GM12878 (cell line): ENCODE data around the gene ODAPH. TPM values are rescaled to one million over a fixed set of nuclear protein-coding genes. Genes with fewer than 3 reads are reported as not detected.

Experiments used
- ATAC-seq: fragments of 200-7000 bp; cut with Tn5 transposase; 3 replicates; pipeline ENCODE4 v1.9.1; 2020; ENCODE audit warnings: mild to moderate bottlenecking, moderate library complexity
- BruUV-seq: library from RNA; stranded (reverse); fragments of 400-500 nt; replicated peaks from 2 replicates; lab custom pipeline; 2021; lab: Mats Ljungman, UMichigan
- CTCF ChIA-PET: fragments of 300-600 bp; sonication (Branson Sonifier 250); formaldehyde crosslinking; extraction: SDS; loops from one replicate; lab custom pipeline; 2021; ENCODE audit warnings: inconsistent platforms; lab: Yijun Ruan, JAX
- POLR2A ChIA-PET: fragments of 350-600 bp; formaldehyde crosslinking; extraction: SDS; loops from one replicate; lab custom pipeline; 2021; ENCODE audit warnings: inconsistent platforms; lab: Charles Lee
- RAD21 ChIA-PET: fragments of 300-600 bp; sonication (Branson Sonifier 250); formaldehyde crosslinking; loops from one replicate; lab custom pipeline; 2023; ENCODE audit warnings: antibody characterized with exemption; ENCODE audit not compliant: unreplicated experiment; lab: Charles Lee
- SMC1A ChIA-PET: fragments of 300-600 bp; sonication (Branson Sonifier 250); formaldehyde crosslinking; loops from one replicate; lab custom pipeline; 2023; ENCODE audit not compliant: unreplicated experiment, uncharacterized antibody; lab: Charles Lee
- DNase-seq: peaks from one replicate; pipeline ENCODE4 v3.0.0-alpha.2; 2011; ENCODE audit warnings: low read depth, low spot score
- FAIRE-seq: peaks from 3 replicates; lab custom pipeline; 2011; peaks lifted over from hg19 to GRCh38; lab: Jason Lieb, UNC
- H2AFZ ChIP-seq: 2 replicates; pipeline ENCODE4 v1.6.0; 2011; ENCODE audit warnings: low read depth, low read length, control low read depth; ENCODE audit not compliant: control insufficient read depth
- H3K27ac ChIP-seq: 2 replicates; pipeline ENCODE4 v1.5.1; 2011; ENCODE audit warnings: control low read depth; ENCODE audit not compliant: control insufficient read depth, insufficient read depth
- H3K27me3 ChIP-seq, 2 experiments: replicated peaks in 1 of 2; 2 replicates each; pipeline versions ENCODE4 v1.6.0 to v1.6.1; 2011; ENCODE audit warnings: low read length in 1 of 2; ENCODE audit not compliant: control insufficient read depth in 2 of 2, insufficient read depth in 2 of 2
- H3K36me3 ChIP-seq, 2 experiments: 2 replicates each; pipeline ENCODE4 v1.5.1; 2011; ENCODE audit warnings: low read length in 1 of 2; ENCODE audit not compliant: control insufficient read depth in 2 of 2, insufficient read depth in 2 of 2
- H3K4me1 ChIP-seq: 2 replicates; pipeline ENCODE4 v1.6.1; 2011; ENCODE audit warnings: mild to moderate bottlenecking, low read length, moderate library complexity, mixed read lengths; ENCODE audit not compliant: control insufficient read depth, insufficient read depth
- H3K4me2 ChIP-seq: 2 replicates; pipeline ENCODE4 v1.6.0; 2011; ENCODE audit warnings: control low read depth; ENCODE audit not compliant: control insufficient read depth, insufficient read depth
- H3K4me3 ChIP-seq: fragments of 200-600 bp; sonication (generic); 2 replicates; pipeline ENCODE4 v1.5.1; 2016
- H3K79me2 ChIP-seq: 2 replicates; pipeline ENCODE4 v1.6.0; 2011; ENCODE audit warnings: low read length; ENCODE audit not compliant: control insufficient read depth, insufficient read depth
- H3K9ac ChIP-seq: 2 replicates; pipeline ENCODE4 v1.8.0; 2011; ENCODE audit warnings: low read length, control low read depth, mixed read lengths; ENCODE audit not compliant: control insufficient read depth, insufficient read depth
- H3K9me3 ChIP-seq: replicated peaks from 3 replicates; pipeline ENCODE4 v1.5.1; 2011; ENCODE audit warnings: mild to moderate bottlenecking, low read length; ENCODE audit not compliant: control insufficient read depth, insufficient read depth
- H4K20me1 ChIP-seq: 2 replicates; pipeline ENCODE4 v1.6.0; 2011; ENCODE audit not compliant: control insufficient read depth, insufficient read depth
- NRF1 ChIP-seq: conservative IDR thresholded peaks from 2 replicates; pipeline ENCODE4 v1.6.1; 2011; ENCODE audit warnings: mild to moderate bottlenecking, low read depth, low read length, improper control_type of control experiment
- POLR2AphosphoS5 ChIP-seq: IDR thresholded peaks from 2 replicates; pipeline ENCODE4 v1.6.1; 2011; ENCODE audit warnings: mild to moderate bottlenecking, low read length, inconsistent platforms
- SPI1 ChIP-seq: IDR thresholded peaks from 2 replicates; pipeline ENCODE4 v1.6.1; 2011; ENCODE audit warnings: low read depth, mild to moderate bottlenecking, low read length, moderate library complexity, borderline replicate concordance; ENCODE audit not compliant: insufficient read depth
- TARDBP ChIP-seq: IDR thresholded peaks from 2 replicates; pipeline ENCODE4 v1.6.1; 2016; ENCODE audit warnings: borderline replicate concordance
- ZZZ3 ChIP-seq: IDR thresholded peaks from 2 replicates; pipeline ENCODE4 v1.6.1; 2011; ENCODE audit warnings: low read depth; ENCODE audit not compliant: control insufficient read depth, insufficient read length
- WGBS: methylation state at CpG from one replicate; pipeline ENCODE4 v1.1.6; 2016; ENCODE audit warnings: low lambda C conversion rate; ENCODE audit not compliant: insufficient replicate concordance, insufficient coverage; ENCODE audit errors: missing lambda C conversion rate; 5-methylcytosine and 5-hydroxymethylcytosine counted together
- in situ Hi-C: fragments of 300-500 bp; cut with MboI; formaldehyde crosslinking; loops from 9 replicates; pipeline ENCODE4 v1.14.3; 2018; ENCODE audit warnings: mixed read lengths
- intact Hi-C: fragments of 100-400 bp; cut with micrococcal nuclease; formaldehyde crosslinking; loops from one replicate; pipeline ENCODE4 v1.14.2; 2022; ENCODE audit not compliant: unreplicated experiment
- polyA plus RNA-seq, 11 experiments: library from polyadenylated mRNA; depleted of rRNA in 4 of 11; unstranded in 6 of 11; stranded (reverse) in 5 of 11; fragments of >200 nt; fragmentation: Nextera tagmentation in 4 of 11; fragmentation: Illumina TruSeq in 1 of 11; extraction: Ambion mirVana in 4 of 11; extraction: Trizol in 1 of 11; gene quantifications; 1 replicate in 1 of 11; 2 replicates in 10 of 11; pipeline versions ENCODE4 v1.2.1 to v1.2.3, GENCODE V29; 2011 to 2016; ENCODE audit warnings: inconsistent platforms in 2 of 11, missing spikeins in 2 of 11, low read depth in 1 of 11
- total RNA-seq, 4 experiments: library from RNA; depleted of rRNA in 3 of 4; stranded (reverse); fragments of >200 nt in 3 of 4; fragmentation: Illumina TruSeq in 1 of 4; extraction: Trizol in 1 of 4; gene quantifications; 2 replicates each; pipeline versions ENCODE4 v1.2.1 to v1.2.3, GENCODE V29; 2013 to 2021
- TF ChIP-seq, protein P1 (sequence below): fragments of 450-650 bp; IDR thresholded peaks from 2 replicates; pipeline ENCODE4 v1.6.1; 2014; ENCODE audit warnings: mild to moderate bottlenecking
- TF ChIP-seq, protein P2 (sequence below): IDR thresholded peaks from 2 replicates; pipeline ENCODE4 v1.6.1; 2011; ENCODE audit warnings: borderline replicate concordance, low read depth, mild to moderate bottlenecking, moderate library complexity, low read length; ENCODE audit not compliant: insufficient read depth, poor library complexity, severe bottlenecking
- TF ChIP-seq, protein P3 (sequence below): IDR thresholded peaks from 2 replicates; pipeline ENCODE4 v1.6.1; 2011; ENCODE audit warnings: mild to moderate bottlenecking, low read depth, low read length, moderate library complexity; ENCODE audit not compliant: insufficient replicate concordance

ODAPH gene
- total and polyA plus RNA-seq, 10 of the 15 experiments (the other 5 are each of a cell fraction or from before 2014, with no cell fraction given): 0.06 to 0.13 (median 0.12) TPM; not detected in 6

DNA sequence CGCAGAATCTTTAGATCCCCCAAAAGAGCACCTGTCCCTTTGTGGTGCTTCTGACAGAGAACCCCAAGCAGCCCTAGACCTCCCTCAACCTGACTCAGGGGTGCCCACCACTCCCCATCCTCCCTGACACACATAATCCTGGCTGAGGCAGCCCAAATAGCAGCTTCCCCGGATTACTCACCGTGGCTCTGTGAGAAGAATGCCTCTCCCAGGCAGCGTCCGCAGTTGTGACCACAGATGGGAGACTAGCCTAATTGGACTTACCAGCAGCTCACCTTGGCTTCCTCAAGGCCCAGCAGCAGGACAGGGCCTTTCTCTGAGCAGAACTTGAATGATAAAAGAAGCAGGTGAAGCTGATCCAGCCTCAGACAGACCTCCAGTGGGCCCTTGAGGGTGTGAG lies 10.3 kb upstream of the ODAPH start:
- Histone ChIP-seq H3K9ac (no peak overlapping the region), H2AFZ (no peak overlapping the region), H3K79me2 (no peaks in the 10 kb centered on the region), H3K27me3 (no peaks in the 10 kb centered on the region), H3K36me3 (no peaks in the 10 kb centered on the region; a peak in 1 of 4 replicates), H4K20me1 (no peaks in the 10 kb centered on the region), H3K4me1 (no peaks in the 10 kb centered on the region), H3K27ac (no peak overlapping the region), H3K4me2 (no peak overlapping the region), H3K4me3 (no peak overlapping the region), H3K9me3 (no peaks in the 10 kb centered on the region)
- ChIA-PET POLR2A (no interaction called here), RAD21 (no interaction called here), SMC1A (no interaction called here), CTCF (interaction anchor here (0.9 kb wide), 1 partner anchor 302 kb away, joined by 3 read pairs; no protein-coding TSS in a partner anchor)
- FAIRE-seq (no peak), ATAC-seq (no peak), DNase-seq (no peak)
- in situ Hi-C loops (no loop called here), intact Hi-C loops (no loop called here)
- no peak for TF ChIP-seq NRF1
- TF ChIP-seq ZZZ3: no peak
- TF ChIP-seq, protein P1, sequence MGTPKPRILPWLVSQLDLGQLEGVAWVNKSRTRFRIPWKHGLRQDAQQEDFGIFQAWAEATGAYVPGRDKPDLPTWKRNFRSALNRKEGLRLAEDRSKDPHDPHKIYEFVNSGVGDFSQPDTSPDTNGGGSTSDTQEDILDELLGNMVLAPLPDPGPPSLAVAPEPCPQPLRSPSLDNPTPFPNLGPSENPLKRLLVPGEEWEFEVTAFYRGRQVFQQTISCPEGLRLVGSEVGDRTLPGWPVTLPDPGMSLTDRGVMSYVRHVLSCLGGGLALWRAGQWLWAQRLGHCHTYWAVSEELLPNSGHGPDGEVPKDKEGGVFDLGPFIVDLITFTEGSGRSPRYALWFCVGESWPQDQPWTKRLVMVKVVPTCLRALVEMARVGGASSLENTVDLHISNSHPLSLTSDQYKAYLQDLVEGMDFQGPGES: no peak
- TF ChIP-seq TARDBP: no peak
- TF ChIP-seq POLR2AphosphoS5: no peak
- 96% methylated on average over 5 of the region's 5 CpGs for WGBS
- no TSS peak for BruUV-seq

DNA sequence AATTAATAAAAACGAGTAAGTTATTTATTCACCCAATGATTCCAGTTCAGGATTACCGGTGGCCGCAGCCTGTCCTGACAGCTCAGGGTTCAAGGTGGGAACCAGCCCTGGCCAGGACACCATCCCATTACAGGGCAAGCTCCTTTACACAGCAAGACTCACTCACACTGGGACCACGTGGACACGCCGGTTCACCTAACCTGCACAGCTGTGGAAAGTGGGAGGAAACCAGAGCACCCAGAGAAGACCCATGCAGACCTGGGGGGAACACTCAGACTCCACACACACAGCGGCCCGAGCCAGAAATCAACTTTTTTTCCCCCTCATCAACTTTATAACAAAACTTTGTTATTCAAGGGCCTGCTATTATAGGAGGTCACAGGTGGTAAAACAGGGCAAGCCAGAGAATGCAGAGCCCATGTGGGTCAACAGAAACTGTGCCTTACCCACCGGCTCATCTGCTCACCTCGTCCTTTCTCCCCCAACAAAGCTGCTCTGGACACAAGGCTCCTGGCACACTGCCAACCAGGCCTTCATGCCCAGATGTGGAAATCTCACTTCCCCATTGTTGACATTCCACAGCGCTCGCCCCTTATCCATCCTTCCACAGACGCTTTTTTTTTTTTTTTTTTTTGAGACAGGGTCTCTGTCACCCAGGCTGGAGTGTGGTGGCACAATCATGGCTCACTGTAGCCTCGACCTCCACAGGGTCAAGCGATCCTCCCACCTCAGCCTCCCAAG lies 8.0 kb upstream of the ODAPH start:
- 79% methylated on average over 15 of the region's 15 CpGs for WGBS
- in situ Hi-C loops: no loop called here
- FAIRE-seq (no peak), ATAC-seq (no peak)
- no peaks in the 10 kb centered on the region for H3K4me1 ChIP-seq
- no peak overlapping the region for H3K4me3 ChIP-seq
- no peak overlapping the region for H3K9ac ChIP-seq
- no peaks in the 10 kb centered on the region for H4K20me1 ChIP-seq
- H3K36me3 ChIP-seq: no peaks in the 10 kb centered on the region
- no peak overlapping the region for H3K27ac ChIP-seq
- CTCF ChIA-PET: no interaction called here
- H3K9me3 ChIP-seq: no peaks in the 10 kb centered on the region
- no peak overlapping the region for H3K4me2 ChIP-seq
- RAD21 ChIA-PET: interaction anchor here (0.6 kb wide), 1 partner anchor 720 kb away, joined by 3 read pairs; no protein-coding TSS in a partner anchor
- H2AFZ ChIP-seq: no peak overlapping the region
- TF ChIP-seq, protein P2, sequence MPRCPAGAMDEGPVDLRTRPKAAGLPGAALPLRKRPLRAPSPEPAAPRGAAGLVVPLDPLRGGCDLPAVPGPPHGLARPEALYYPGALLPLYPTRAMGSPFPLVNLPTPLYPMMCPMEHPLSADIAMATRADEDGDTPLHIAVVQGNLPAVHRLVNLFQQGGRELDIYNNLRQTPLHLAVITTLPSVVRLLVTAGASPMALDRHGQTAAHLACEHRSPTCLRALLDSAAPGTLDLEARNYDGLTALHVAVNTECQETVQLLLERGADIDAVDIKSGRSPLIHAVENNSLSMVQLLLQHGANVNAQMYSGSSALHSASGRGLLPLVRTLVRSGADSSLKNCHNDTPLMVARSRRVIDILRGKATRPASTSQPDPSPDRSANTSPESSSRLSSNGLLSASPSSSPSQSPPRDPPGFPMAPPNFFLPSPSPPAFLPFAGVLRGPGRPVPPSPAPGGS: no peak
- TF ChIP-seq, protein P3, sequence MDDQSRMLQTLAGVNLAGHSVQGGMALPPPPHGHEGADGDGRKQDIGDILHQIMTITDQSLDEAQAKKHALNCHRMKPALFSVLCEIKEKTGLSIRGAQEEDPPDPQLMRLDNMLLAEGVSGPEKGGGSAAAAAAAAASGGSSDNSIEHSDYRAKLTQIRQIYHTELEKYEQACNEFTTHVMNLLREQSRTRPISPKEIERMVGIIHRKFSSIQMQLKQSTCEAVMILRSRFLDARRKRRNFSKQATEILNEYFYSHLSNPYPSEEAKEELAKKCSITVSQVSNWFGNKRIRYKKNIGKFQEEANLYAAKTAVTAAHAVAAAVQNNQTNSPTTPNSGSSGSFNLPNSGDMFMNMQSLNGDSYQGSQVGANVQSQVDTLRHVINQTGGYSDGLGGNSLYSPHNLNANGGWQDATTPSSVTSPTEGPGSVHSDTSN: no peak
- peak; percentile 21; the same call in 1 of the 2 replicates for TF ChIP-seq SPI1
- TF ChIP-seq, all 136 proteins: peak for 1
- Histone ChIP-seq H3K27me3 (no peaks in the 10 kb centered on the region), H3K79me2 (no peaks in the 10 kb centered on the region)
- SMC1A ChIA-PET: interaction anchor here (0.6 to 0.8 kb wide), 2 partner anchors 23 to 348 kb away, joined by 3 to 5 read pairs; no protein-coding TSS in a partner anchor
- intact Hi-C loops: no loop called here
- BruUV-seq: no TSS peak
- no peak for DNase-seq
- POLR2A ChIA-PET: no interaction called here
